GM12878 (cell line): ENCODE measurements around the gene TBATA. TPM values are rescaled to one million over a fixed set of nuclear protein-coding genes. Genes with fewer than 3 reads are reported as not detected.

Experiments
- ATAC-seq: fragments of 200-7000 bp; cut with Tn5 transposase; 3 replicates; pipeline ENCODE4 v1.9.1; 2020; ENCODE audit warnings: mild to moderate bottlenecking, moderate library complexity
- BruUV-seq: library from RNA; stranded (reverse); fragments of 400-500 nt; replicated peaks from 2 replicates; lab custom pipeline; 2021; lab: Mats Ljungman, UMichigan
- CTCF ChIA-PET: fragments of 300-600 bp; sonication (Branson Sonifier 250); formaldehyde crosslinking; extraction: SDS; loops from one replicate; lab custom pipeline; 2021; ENCODE audit warnings: inconsistent platforms; lab: Yijun Ruan, JAX
- POLR2A ChIA-PET: fragments of 350-600 bp; formaldehyde crosslinking; extraction: SDS; loops from one replicate; lab custom pipeline; 2021; ENCODE audit warnings: inconsistent platforms; lab: Charles Lee
- RAD21 ChIA-PET: fragments of 300-600 bp; sonication (Branson Sonifier 250); formaldehyde crosslinking; loops from one replicate; lab custom pipeline; 2023; ENCODE audit warnings: antibody characterized with exemption; ENCODE audit not compliant: unreplicated experiment; lab: Charles Lee
- SMC1A ChIA-PET: fragments of 300-600 bp; sonication (Branson Sonifier 250); formaldehyde crosslinking; loops from one replicate; lab custom pipeline; 2023; ENCODE audit not compliant: unreplicated experiment, uncharacterized antibody; lab: Charles Lee
- DNase-seq: peaks from one replicate; pipeline ENCODE4 v3.0.0-alpha.2; 2011; ENCODE audit warnings: low read depth, low spot score
- FAIRE-seq: peaks from 3 replicates; lab custom pipeline; 2011; peaks lifted over from hg19 to GRCh38; lab: Jason Lieb, UNC
- H2AFZ ChIP-seq: 2 replicates; pipeline ENCODE4 v1.6.0; 2011; ENCODE audit warnings: low read depth, low read length, control low read depth; ENCODE audit not compliant: control insufficient read depth
- H3K27ac ChIP-seq: 2 replicates; pipeline ENCODE4 v1.5.1; 2011; ENCODE audit warnings: control low read depth; ENCODE audit not compliant: control insufficient read depth, insufficient read depth
- H3K27me3 ChIP-seq, 2 experiments: replicated peaks in 1 of 2; 2 replicates each; pipeline versions ENCODE4 v1.6.0 to v1.6.1; 2011; ENCODE audit warnings: low read length in 1 of 2; ENCODE audit not compliant: control insufficient read depth in 2 of 2, insufficient read depth in 2 of 2
- H3K36me3 ChIP-seq, 2 experiments: 2 replicates each; pipeline ENCODE4 v1.5.1; 2011; ENCODE audit warnings: low read length in 1 of 2; ENCODE audit not compliant: control insufficient read depth in 2 of 2, insufficient read depth in 2 of 2
- H3K4me1 ChIP-seq: 2 replicates; pipeline ENCODE4 v1.6.1; 2011; ENCODE audit warnings: mild to moderate bottlenecking, low read length, moderate library complexity, mixed read lengths; ENCODE audit not compliant: control insufficient read depth, insufficient read depth
- H3K4me2 ChIP-seq: 2 replicates; pipeline ENCODE4 v1.6.0; 2011; ENCODE audit warnings: control low read depth; ENCODE audit not compliant: control insufficient read depth, insufficient read depth
- H3K4me3 ChIP-seq: fragments of 200-600 bp; sonication (generic); 2 replicates; pipeline ENCODE4 v1.5.1; 2016
- H3K79me2 ChIP-seq: 2 replicates; pipeline ENCODE4 v1.6.0; 2011; ENCODE audit warnings: low read length; ENCODE audit not compliant: control insufficient read depth, insufficient read depth
- H3K9ac ChIP-seq: 2 replicates; pipeline ENCODE4 v1.8.0; 2011; ENCODE audit warnings: low read length, control low read depth, mixed read lengths; ENCODE audit not compliant: control insufficient read depth, insufficient read depth
- H3K9me3 ChIP-seq: replicated peaks from 3 replicates; pipeline ENCODE4 v1.5.1; 2011; ENCODE audit warnings: mild to moderate bottlenecking, low read length; ENCODE audit not compliant: control insufficient read depth, insufficient read depth
- H4K20me1 ChIP-seq: 2 replicates; pipeline ENCODE4 v1.6.0; 2011; ENCODE audit not compliant: control insufficient read depth, insufficient read depth
- CBFB ChIP-seq: IDR thresholded peaks from 2 replicates; pipeline ENCODE4 v1.6.1; 2016; ENCODE audit warnings: antibody characterized with exemption, low read depth
- ESRRA ChIP-seq: IDR thresholded peaks from 2 replicates; pipeline ENCODE4 v1.6.1; 2012; ENCODE audit warnings: mild to moderate bottlenecking, low read length, improper control_type of control experiment
- MTA3 ChIP-seq: IDR thresholded peaks from 2 replicates; pipeline ENCODE4 v1.6.1; 2012; ENCODE audit warnings: low read length, inconsistent platforms, borderline replicate concordance
- NFYB ChIP-seq: IDR thresholded peaks from 2 replicates; pipeline ENCODE4 v1.6.1; 2011; ENCODE audit warnings: low read depth, mild to moderate bottlenecking, low read length, improper control_type of control experiment, moderate library complexity; ENCODE audit not compliant: insufficient read depth
- PAX5 ChIP-seq: IDR thresholded peaks from 2 replicates; pipeline ENCODE4 v1.6.1; 2011; ENCODE audit warnings: low read depth, low read length, borderline replicate concordance
- PML ChIP-seq: IDR thresholded peaks from 2 replicates; pipeline ENCODE4 v1.6.1; 2012; ENCODE audit warnings: low read length, inconsistent platforms
- REST ChIP-seq: IDR thresholded peaks from 2 replicates; pipeline ENCODE4 v1.6.1; 2012; ENCODE audit warnings: mild to moderate bottlenecking, low read depth, low read length
- TCF12 ChIP-seq: IDR thresholded peaks from 2 replicates; pipeline ENCODE4 v1.6.1; 2011; ENCODE audit warnings: low read depth, mild to moderate bottlenecking, low read length
- WGBS: methylation state at CpG from one replicate; pipeline ENCODE4 v1.1.6; 2016; ENCODE audit warnings: low lambda C conversion rate; ENCODE audit not compliant: insufficient replicate concordance, insufficient coverage; ENCODE audit errors: missing lambda C conversion rate; 5-methylcytosine and 5-hydroxymethylcytosine counted together
- in situ Hi-C: fragments of 300-500 bp; cut with MboI; formaldehyde crosslinking; loops from 9 replicates; pipeline ENCODE4 v1.14.3; 2018; ENCODE audit warnings: mixed read lengths
- intact Hi-C: fragments of 100-400 bp; cut with micrococcal nuclease; formaldehyde crosslinking; loops from one replicate; pipeline ENCODE4 v1.14.2; 2022; ENCODE audit not compliant: unreplicated experiment
- polyA plus RNA-seq, 11 experiments: library from polyadenylated mRNA; depleted of rRNA in 4 of 11; unstranded in 6 of 11; stranded (reverse) in 5 of 11; fragments of >200 nt; fragmentation: Nextera tagmentation in 4 of 11; fragmentation: Illumina TruSeq in 1 of 11; extraction: Ambion mirVana in 4 of 11; extraction: Trizol in 1 of 11; gene quantifications; 1 replicate in 1 of 11; 2 replicates in 10 of 11; pipeline versions ENCODE4 v1.2.1 to v1.2.3, GENCODE V29; 2011 to 2016; ENCODE audit warnings: inconsistent platforms in 2 of 11, missing spikeins in 2 of 11, low read depth in 1 of 11
- total RNA-seq, 4 experiments: library from RNA; depleted of rRNA in 3 of 4; stranded (reverse); fragments of >200 nt in 3 of 4; fragmentation: Illumina TruSeq in 1 of 4; extraction: Trizol in 1 of 4; gene quantifications; 2 replicates each; pipeline versions ENCODE4 v1.2.1 to v1.2.3, GENCODE V29; 2013 to 2021
- TF ChIP-seq, protein P1 (sequence below), 3 experiments: IDR thresholded peaks in 2 of 3; conservative IDR thresholded peaks in 1 of 3; 2 replicates each; pipeline ENCODE4 v1.5.1; 2011; ENCODE audit warnings: low read depth in 3 of 3, low read length in 3 of 3, mild to moderate bottlenecking in 3 of 3, control low read depth in 2 of 3, moderate library complexity in 2 of 3, inconsistent platforms in 1 of 3, mixed read lengths in 1 of 3; ENCODE audit not compliant: control insufficient read depth in 2 of 3, insufficient read depth in 1 of 3; ENCODE audit errors: extremely low read depth in 1 of 3

TBATA gene
- total and polyA plus RNA-seq, 10 of the 15 experiments (the other 5 are each of a cell fraction or from before 2014, with no cell fraction given), result not detected

DNA sequence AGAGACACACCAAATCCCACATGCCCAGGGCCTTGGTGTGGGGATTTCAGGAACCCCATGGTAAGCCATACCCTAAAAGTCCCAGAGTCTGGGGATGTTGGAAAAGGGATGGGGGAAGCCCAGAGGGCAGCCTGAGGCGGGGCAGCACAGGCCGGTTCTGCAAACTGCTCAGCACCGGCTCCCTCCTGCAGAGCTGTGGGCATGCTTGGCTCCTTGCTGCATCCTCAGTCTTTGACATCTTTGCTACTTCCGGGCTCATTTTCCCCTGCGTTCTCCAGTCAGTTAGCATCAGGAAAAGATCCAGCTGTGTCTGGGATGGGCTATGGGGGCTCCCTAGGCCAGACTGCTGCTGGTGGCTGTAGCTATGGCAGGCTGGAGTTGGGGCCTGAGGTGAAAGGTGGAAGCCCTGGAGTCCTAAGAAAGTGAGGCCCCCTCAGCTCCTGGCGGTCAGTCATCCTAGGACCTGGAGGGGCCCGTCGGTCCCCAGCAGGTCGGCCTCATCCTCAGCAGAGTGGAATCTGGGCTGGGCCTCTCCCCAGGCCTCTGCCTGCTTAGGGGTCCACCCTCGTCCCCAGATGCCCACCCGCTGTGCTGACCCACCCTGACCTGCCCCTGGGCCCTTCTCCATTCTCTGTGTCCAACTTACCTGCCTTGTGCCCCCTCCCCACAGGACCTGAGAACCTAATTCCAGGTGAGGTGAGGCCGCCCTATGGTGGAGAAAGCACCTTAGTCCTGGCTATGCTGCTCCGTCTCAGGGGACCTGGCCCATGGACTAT lies 9.3 kb downstream of the TBATA start:
- intact Hi-C loops, result no loop called here

More for the DNA sequence above, 9.3 kb downstream of the TBATA start:
- Histone ChIP-seq H2AFZ (no peak overlapping the region), H3K4me2 (no peak overlapping the region), H3K36me3 (no peaks in the 10 kb centered on the region), H3K9ac (no peak overlapping the region), H3K79me2 (no peaks in the 10 kb centered on the region), H3K27ac (no peak overlapping the region)
- 39% methylated on average over 13 of the region's 13 CpGs for WGBS
- in situ Hi-C loops, result no loop called here
- no TSS peak for BruUV-seq
- CTCF ChIA-PET, result no interaction called here
- no peak for TF ChIP-seq ESRRA
- no peak for TF ChIP-seq TCF12
- no peak for TF ChIP-seq MTA3
- TF ChIP-seq, protein P1, sequence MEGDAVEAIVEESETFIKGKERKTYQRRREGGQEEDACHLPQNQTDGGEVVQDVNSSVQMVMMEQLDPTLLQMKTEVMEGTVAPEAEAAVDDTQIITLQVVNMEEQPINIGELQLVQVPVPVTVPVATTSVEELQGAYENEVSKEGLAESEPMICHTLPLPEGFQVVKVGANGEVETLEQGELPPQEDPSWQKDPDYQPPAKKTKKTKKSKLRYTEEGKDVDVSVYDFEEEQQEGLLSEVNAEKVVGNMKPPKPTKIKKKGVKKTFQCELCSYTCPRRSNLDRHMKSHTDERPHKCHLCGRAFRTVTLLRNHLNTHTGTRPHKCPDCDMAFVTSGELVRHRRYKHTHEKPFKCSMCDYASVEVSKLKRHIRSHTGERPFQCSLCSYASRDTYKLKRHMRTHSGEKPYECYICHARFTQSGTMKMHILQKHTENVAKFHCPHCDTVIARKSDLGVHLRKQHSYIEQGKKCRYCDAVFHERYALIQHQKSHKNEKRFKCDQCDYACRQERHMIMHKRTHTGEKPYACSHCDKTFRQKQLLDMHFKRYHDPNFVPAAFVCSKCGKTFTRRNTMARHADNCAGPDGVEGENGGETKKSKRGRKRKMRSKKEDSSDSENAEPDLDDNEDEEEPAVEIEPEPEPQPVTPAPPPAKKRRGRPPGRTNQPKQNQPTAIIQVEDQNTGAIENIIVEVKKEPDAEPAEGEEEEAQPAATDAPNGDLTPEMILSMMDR (IDR thresholded peaks at IDR 0.05 in 2 of 3, conservative IDR thresholded peaks at IDR 0.05 in 1 of 3; ENCODE audit: control insufficient read depth in 2 of 3, extremely low read depth in 1 of 3, insufficient read depth in 1 of 3, low read depth in 3 of 3, low read length in 3 of 3), result no peak
- TF ChIP-seq PML, result no peak
- TF ChIP-seq REST, result no peak
- no peak for TF ChIP-seq NFYB
- TF ChIP-seq CBFB, result no peak
- no peak for TF ChIP-seq PAX5
- TF ChIP-seq, all 136 proteins: peak for 0
- ChIA-PET RAD21 (no interaction called here), POLR2A (no interaction called here), SMC1A (no interaction called here)
- FAIRE-seq, result no peak
- Histone ChIP-seq H3K4me3 (no peak overlapping the region), H3K27me3 (no peaks in the 10 kb centered on the region; a peak in 1 of 4 replicates), H3K9me3 (no peaks in the 10 kb centered on the region), H4K20me1 (no peaks in the 10 kb centered on the region), H3K4me1 (no peaks in the 10 kb centered on the region)
- DNase-seq, result no peak
- ATAC-seq, result no peak
